Coronary artery (tissue), 2 donors: Measurements from ENCODE around the gene S100A9.

ENCODE experiments used
- DNase-seq: peaks from one replicate; pipeline ENCODE4 v3.0.0-alpha.2; 2017; ENCODE audit warnings: low spot score
- H3K27ac ChIP-seq, 2 donors: fragments of 200-600 bp; sonication (generic); one replicate each; pipeline ENCODE4 v1.5.1; 2016 to 2019
- H3K4me3 ChIP-seq: fragments of 200-600 bp; sonication (generic); 2 replicates; pipeline ENCODE4 v1.5.1; 2016; ENCODE audit warnings: mild to moderate bottlenecking, moderate library complexity
- TF ChIP-seq, protein P1 (sequence below): fragments of 200-600 bp; sonication (generic); IDR thresholded peaks from one replicate; pipeline ENCODE4 v1.5.1; 2019; ENCODE audit warnings: antibody characterized with exemption

S100A9 gene

DNA sequence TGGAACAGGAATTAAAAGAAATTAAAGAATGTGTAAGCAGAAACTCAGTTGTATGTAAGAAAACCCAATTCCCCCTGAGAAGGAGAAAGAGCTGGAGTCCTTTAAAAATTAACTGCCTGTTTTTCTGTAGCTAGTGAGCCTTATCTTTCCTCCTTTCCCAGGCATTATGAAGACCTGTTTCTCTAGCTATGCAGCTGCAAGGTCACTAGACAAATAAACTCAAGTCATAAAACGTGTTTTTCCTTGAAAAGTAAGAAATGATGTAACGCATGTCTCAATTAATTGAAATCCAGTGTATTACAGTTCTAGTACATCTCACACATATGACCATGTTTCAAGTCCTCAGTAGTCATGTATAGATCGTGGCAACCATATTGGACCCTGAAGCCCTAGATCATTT is 12.5 kb downstream of the S100A9 start:
- DNase-seq = no peak
- TF ChIP-seq, protein P1, sequence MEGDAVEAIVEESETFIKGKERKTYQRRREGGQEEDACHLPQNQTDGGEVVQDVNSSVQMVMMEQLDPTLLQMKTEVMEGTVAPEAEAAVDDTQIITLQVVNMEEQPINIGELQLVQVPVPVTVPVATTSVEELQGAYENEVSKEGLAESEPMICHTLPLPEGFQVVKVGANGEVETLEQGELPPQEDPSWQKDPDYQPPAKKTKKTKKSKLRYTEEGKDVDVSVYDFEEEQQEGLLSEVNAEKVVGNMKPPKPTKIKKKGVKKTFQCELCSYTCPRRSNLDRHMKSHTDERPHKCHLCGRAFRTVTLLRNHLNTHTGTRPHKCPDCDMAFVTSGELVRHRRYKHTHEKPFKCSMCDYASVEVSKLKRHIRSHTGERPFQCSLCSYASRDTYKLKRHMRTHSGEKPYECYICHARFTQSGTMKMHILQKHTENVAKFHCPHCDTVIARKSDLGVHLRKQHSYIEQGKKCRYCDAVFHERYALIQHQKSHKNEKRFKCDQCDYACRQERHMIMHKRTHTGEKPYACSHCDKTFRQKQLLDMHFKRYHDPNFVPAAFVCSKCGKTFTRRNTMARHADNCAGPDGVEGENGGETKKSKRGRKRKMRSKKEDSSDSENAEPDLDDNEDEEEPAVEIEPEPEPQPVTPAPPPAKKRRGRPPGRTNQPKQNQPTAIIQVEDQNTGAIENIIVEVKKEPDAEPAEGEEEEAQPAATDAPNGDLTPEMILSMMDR = no peak
- Histone ChIP-seq H3K4me3 (no peak overlapping the region), H3K27ac (no peak overlapping the region)

DNA sequence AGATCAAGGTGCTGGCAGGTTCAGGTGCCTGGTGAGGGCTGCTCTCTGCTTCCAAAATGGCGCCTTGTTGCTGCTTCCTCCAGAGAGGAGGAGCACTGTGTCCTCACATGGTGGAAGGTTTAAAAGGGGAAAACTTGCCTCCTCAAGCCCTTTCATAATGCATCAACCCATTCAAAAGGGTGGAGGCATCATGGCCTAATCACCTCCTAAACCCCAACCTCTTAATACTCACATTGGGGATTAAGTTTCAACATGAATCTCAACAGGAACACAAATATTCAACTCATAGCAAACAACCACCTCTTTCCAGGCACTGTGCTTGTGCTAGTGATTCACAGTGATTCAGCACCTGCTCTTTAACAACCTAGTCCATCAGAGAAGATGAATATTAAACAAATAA is 13.6 kb downstream of the S100A9 start:
- peak; percentile 8 for DNase-seq
- Histone ChIP-seq H3K27ac (no peak overlapping the region), H3K4me3 (no peak overlapping the region)
- TF ChIP-seq, protein P1 = no peak

DNA sequence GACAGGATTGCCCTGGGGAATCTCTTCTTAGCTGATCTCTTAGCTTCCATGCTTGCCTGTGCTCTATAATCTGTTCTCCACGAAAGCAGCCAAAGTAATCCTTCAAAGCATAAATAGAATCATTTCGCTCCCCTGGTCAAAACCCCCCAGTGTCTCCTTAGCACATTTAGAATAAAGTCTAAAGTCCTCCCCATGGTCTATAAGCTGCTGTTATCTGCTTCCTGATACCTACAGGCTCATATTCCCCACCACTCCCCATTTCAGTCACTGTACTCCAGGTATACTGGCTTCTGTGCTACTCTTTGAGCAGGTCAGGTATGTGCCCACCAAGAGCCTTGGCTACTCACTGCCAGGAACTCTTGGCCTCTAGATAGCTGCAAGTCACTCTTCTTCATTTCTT is 14.9 kb downstream of the S100A9 start:
- DNase-seq = peak; percentile 26
- H3K27ac ChIP-seq = no peak overlapping the region
- TF ChIP-seq, protein P1 = no peak
- H3K4me3 ChIP-seq = no peak overlapping the region

DNA sequence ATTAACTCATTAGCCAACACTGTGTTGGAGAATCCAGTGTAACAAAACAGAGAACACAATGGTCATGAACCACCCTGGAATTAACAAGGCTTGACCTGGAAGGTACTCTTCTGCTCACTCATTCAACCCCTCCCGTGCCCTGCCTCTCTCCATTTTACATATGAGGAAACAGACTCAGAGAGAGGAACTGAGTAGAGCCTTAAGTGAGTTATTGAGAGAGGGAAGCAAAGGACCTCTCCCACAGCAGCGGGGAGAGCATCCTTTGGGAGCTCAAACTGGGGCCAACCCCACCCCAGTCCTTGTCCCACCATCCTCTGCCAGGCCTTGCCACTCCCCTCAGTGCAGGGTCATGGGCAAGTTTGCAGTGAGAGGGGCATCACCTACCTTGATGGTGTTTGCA is 16.4 kb downstream of the S100A9 start:
- TF ChIP-seq, protein P1 = no peak
- peak; percentile 8 for DNase-seq
- Histone ChIP-seq H3K27ac (no peak overlapping the region), H3K4me3 (no peak overlapping the region)

DNA sequence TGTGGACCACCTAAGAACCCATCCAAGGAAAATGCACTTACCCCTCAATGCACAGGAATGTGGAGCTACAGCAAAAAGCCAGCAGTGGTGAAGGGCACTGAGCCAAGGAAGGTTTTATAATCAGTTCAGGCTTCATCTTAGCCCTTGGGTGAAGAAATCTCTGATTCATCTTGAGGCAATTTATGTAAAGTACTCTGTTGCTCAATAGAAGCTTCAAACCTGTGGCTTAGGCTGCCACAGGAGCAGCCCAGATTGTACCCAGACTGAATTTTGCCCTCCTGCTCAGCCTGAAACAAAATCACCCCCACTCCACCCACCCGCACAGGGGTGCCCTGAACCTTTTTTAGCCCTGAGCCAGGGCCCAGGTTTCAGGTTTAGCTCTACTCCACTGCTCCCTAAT is 17.9 kb downstream of the S100A9 start, which contains the start of gene S100A12:
Gene S100A12 (minus strand): TSS at position 111 of the 400 bp plus-strand sequence. CDS start 1,029 bp downstream, outside the sequence.
- DNase-seq = peak; percentile 49
- TF ChIP-seq, protein P1 = no peak
- Histone ChIP-seq H3K4me3 (no peak within 1 kb of the TSS), H3K27ac (no peak within 1 kb of the TSS)

DNA sequence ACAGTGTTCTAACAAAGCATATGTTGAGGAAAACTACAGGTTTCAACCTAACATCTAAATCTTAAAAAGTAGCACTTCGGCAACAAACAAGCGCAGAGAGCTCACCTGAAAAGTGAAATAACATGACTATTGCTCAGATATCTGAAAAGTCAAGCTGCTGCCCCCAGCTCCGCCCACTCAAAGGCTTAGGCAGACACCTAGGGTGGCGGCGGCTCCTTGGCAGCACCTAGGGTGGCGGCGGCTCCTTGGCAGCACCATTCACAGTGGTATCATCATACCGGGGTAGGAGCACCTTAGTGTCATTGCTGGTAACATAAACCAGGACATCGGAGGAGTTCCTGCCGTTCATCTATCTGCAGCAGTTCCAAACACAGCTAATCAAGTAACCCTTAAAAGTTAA is 21.9 kb downstream of the S100A9 start:
- no peak overlapping the region for H3K27ac ChIP-seq
- TF ChIP-seq, protein P1 = no peak
- H3K4me3 ChIP-seq = no peak overlapping the region
- DNase-seq = peak; percentile 22

DNA sequence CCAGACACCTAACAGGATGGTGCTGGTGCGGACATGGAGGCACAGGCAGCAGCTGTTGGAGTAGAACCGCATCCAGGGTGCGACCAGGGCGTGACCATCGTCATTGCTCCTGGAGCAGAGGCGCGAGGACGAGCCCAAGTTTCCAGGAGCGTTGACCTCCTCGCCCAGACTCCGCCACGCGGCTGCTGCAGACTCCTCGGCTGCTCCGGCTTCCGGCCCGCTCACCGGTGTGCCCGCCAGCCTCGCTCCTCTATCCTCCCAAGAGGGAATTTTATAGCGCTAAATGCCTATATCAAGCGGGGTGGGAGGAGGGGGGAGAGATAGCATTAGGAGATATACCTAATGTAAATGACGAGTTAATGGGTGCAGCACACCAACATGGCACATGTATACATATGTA is 23.1 kb downstream of the S100A9 start:
- peak; percentile 41 for DNase-seq
- Histone ChIP-seq H3K4me3 (no peak overlapping the region), H3K27ac (no peak overlapping the region)
- TF ChIP-seq, protein P1 = no peak
